A549 (cell line): ENCODE results near the gene PMEL. TPM values are rescaled to one million over a fixed set of nuclear protein-coding genes. Genes with fewer than 3 reads are reported as not detected.

Experiments
- ATAC-seq, 2 experiments: fragments of 200-7000 bp in 1 of 2; fragments of >200 bp in 1 of 2; cut with Nextera tagmentation in 1 of 2; cut with Tn5 transposase in 1 of 2; 3 replicates each; pipeline versions ENCODE4 v1.8.0 to v1.9.1; 2018 to 2020; ENCODE audit warnings: mild to moderate bottlenecking in 1 of 2, moderate library complexity in 1 of 2
- CTCF ChIA-PET: fragments of 300-600 bp; sonication (Branson Sonifier 250); formaldehyde crosslinking; extraction: SDS; loops from one replicate; lab custom pipeline; 2021; ENCODE audit warnings: antibody characterized with exemption, inconsistent platforms; lab: Yijun Ruan, JAX
- POLR2A ChIA-PET: fragments of 350-600 bp; formaldehyde crosslinking; extraction: SDS; loops from one replicate; lab custom pipeline; 2021; ENCODE audit warnings: antibody characterized with exemption, inconsistent platforms; lab: Yijun Ruan, JAX
- DNase-seq, 2 experiments: peaks; one replicate each; pipeline versions ENCODE4 v3.0.0 to v3.0.0-alpha.2; 2011 to 2016; ENCODE audit warnings: low read depth in 1 of 2, low spot score in 1 of 2
- FAIRE-seq: peaks from 2 replicates; lab custom pipeline; 2011; peaks lifted over from hg19 to GRCh38; lab: Jason Lieb, UNC
- H3K27ac ChIP-seq, 2 experiments: fragments of >200 bp; sonication (Bioruptor Twin); formaldehyde crosslinking; 3 replicates each; pipeline ENCODE4 v1.5.1; 2016 to 2017
- H3K4me1 ChIP-seq: fragments of >200 bp; sonication (Bioruptor Twin); formaldehyde crosslinking; 3 replicates; pipeline ENCODE4 v1.6.1; 2016
- H3K4me2 ChIP-seq: fragments of >200 bp; sonication (Bioruptor Twin); formaldehyde crosslinking; 3 replicates; pipeline ENCODE4 v1.6.1; 2016
- H3K4me3 ChIP-seq: fragments of >200 bp; sonication (Bioruptor Twin); formaldehyde crosslinking; 3 replicates; pipeline ENCODE4 v1.5.1; 2016
- H3K9me3 ChIP-seq: fragments of >200 bp; sonication (Bioruptor Twin); formaldehyde crosslinking; 3 replicates; pipeline ENCODE4 v1.6.1; 2016
- CBX8 ChIP-seq: fragments of 200-600 bp; sonication (generic); IDR thresholded peaks from 2 replicates; pipeline ENCODE4 v1.6.1; 2016
- FOSL2 ChIP-seq, 2 experiments: fragments of 450-650 bp in 1 of 2; fragments of >200 bp in 1 of 2; sonication (Bioruptor Twin) in 1 of 2; formaldehyde crosslinking; IDR thresholded peaks; 2 replicates each; pipeline versions ENCODE4 v1.5.0 to v1.6.1; 2016 to 2020; ENCODE audit warnings: mild to moderate bottlenecking in 1 of 2, moderate library complexity in 1 of 2
- GATA3 ChIP-seq: IDR thresholded peaks from 2 replicates; pipeline ENCODE4 v1.6.1; 2012; ENCODE audit warnings: borderline replicate concordance
- HDAC2 ChIP-seq: fragments of 200-600 bp; sonication (generic); IDR thresholded peaks from 2 replicates; pipeline ENCODE4 v1.6.1; 2016
- HOXB13 ChIP-seq: fragments of 250-450 bp; sonication (Bioruptor Pico); IDR thresholded peaks from 2 replicates; pipeline ENCODE4 v1.5.0; 2020; ENCODE audit warnings: low read depth, mild to moderate bottlenecking, moderate library complexity
- HOXB5 ChIP-seq: fragments of 250-450 bp; sonication (Bioruptor Pico); IDR thresholded peaks from 2 replicates; pipeline ENCODE4 v1.5.0; 2020; ENCODE audit warnings: mild to moderate bottlenecking, moderate library complexity
- NFE2L2 ChIP-seq: fragments of 150-350 bp; conservative IDR thresholded peaks from 2 replicates; pipeline ENCODE4 v1.6.1; 2014; ENCODE audit warnings: low read length
- NPAS2 ChIP-seq: fragments of 250-450 bp; sonication (Bioruptor Pico); IDR thresholded peaks from 2 replicates; pipeline ENCODE4 v1.8.0; 2022; ENCODE audit warnings: mild to moderate bottlenecking, moderate library complexity, borderline replicate concordance
- POLR2A ChIP-seq: IDR thresholded peaks from 2 replicates; pipeline ENCODE4 v1.6.1; 2012; ENCODE audit warnings: mild to moderate bottlenecking, low read length
- RAD21 ChIP-seq, 2 experiments: fragments of >200 bp in 1 of 2; sonication (Bioruptor Twin) in 1 of 2; formaldehyde crosslinking in 1 of 2; IDR thresholded peaks in 1 of 2; conservative IDR thresholded peaks in 1 of 2; 2 replicates in 1 of 2; 3 replicates in 1 of 2; pipeline ENCODE4 v1.6.1; 2012 to 2018; ENCODE audit warnings: inconsistent platforms in 1 of 2
- RNF2 ChIP-seq: fragments of 200-600 bp; sonication (generic); IDR thresholded peaks from 2 replicates; pipeline ENCODE4 v1.6.1; 2016; ENCODE audit warnings: low read depth, mild to moderate bottlenecking, antibody characterized with exemption, moderate library complexity, borderline replicate concordance
- SMC3 ChIP-seq: fragments of >200 bp; sonication (Bioruptor Twin); formaldehyde crosslinking; IDR thresholded peaks from 3 replicates; pipeline ENCODE4 v1.6.1; 2018; ENCODE audit warnings: inconsistent platforms
- TFCP2L1 ChIP-seq: fragments of 250-450 bp; sonication (Bioruptor Pico); IDR thresholded peaks from 2 replicates; pipeline ENCODE4 v1.5.0; 2021; ENCODE audit warnings: mild to moderate bottlenecking
- WGBS: methylation state at CpG from one replicate; pipeline ENCODE4 v1.1.6; 2017; ENCODE audit errors: missing lambda C conversion rate; 5-methylcytosine and 5-hydroxymethylcytosine counted together
- polyA plus RNA-seq, 4 experiments: library from polyadenylated mRNA; depleted of rRNA in 3 of 4; stranded (reverse); fragments of >200 nt; fragmentation: RNase III in 1 of 4; extraction: RNeasy Plus Mini Kit Qiagen cat#74134 plus additional on column Dnase treatment in 1 of 4; gene quantifications; 2 replicates in 3 of 4; 3 replicates in 1 of 4; pipeline ENCODE4 v1.2.3, GENCODE V29; 2011 to 2017
- TF ChIP-seq, protein P1 (sequence below): fragments of 250-450 bp; sonication (Bioruptor Pico); IDR thresholded peaks from 2 replicates; pipeline ENCODE4 v1.5.0; 2020; ENCODE audit warnings: low read depth, mild to moderate bottlenecking, moderate library complexity
- TF ChIP-seq, protein P2 (sequence below): fragments of >200 bp; sonication (Bioruptor Twin); formaldehyde crosslinking; IDR thresholded peaks from 3 replicates; pipeline ENCODE4 v1.5.1; 2016
- TF ChIP-seq, protein P3 (sequence below): fragments of 200-600 bp; sonication (generic); IDR thresholded peaks from 2 replicates; pipeline ENCODE4 v1.6.1; 2016; ENCODE audit warnings: antibody characterized with exemption, mild to moderate bottlenecking, moderate library complexity
- TF ChIP-seq, protein P4 (sequence below): IDR thresholded peaks from 2 replicates; pipeline ENCODE4 v1.6.1; 2012

PMEL gene
- polyA plus RNA-seq, 2 of the 4 experiments (the other 2 are of a cell fraction): 1.4 to 2.2 TPM

DNA sequence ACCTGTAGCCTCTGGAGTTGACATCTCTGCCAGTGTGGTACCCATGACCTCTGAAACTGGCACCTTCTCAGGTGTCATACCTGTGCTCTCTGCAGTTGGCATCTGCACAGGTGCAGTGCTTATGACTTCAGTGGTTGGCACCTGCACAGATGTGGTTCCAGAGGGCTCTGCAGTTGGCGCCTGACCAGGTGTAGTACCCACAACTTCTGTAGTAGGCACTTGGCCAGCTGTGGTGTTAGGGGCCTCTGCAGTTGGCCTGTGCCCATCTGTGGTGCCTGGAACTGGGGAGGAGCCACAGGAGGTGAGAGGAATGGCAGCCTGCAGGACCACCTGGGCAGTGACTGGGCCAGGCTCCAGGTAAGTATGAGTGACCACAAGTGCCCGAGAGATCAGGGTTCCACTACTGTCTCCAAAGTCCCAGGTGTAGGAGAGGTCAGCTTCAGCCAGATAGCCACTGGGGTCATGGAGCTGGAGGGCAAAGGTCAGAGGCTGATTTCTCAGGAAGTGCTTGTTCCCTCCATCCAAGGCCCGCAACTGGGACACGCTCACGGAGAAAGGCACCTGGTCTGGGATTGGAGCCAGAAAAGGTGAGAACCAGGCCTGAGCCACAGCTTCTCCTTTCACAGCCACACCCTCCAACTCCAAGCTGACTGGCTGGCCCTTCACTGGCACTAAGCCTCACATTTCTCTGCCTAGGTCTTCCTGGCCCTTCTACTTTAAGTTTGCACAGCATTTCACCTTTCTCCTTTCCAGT, 8.6 kb downstream of the PMEL start:
- ChIA-PET CTCF (interaction anchor here (0.6 to 11.5 kb wide), 7 partner anchors 9 to 219 kb away, joined by 3 to 179 read pairs (median 7); partner anchors contain the start of genes PMEL, RAB5B and SUOX), POLR2A (interaction anchor here (1.9 kb wide), 1 partner anchor 16 kb away, joined by 4 read pairs; the partner anchor contains the start of gene RAB5B)
- 87% methylated on average over 5 of the region's 5 CpGs for WGBS
- no peak for ATAC-seq
- peaks cover 9% of the 10 kb centered on the region for H3K4me1 ChIP-seq
- H3K4me3 ChIP-seq: no peak overlapping the region
- H3K9me3 ChIP-seq: no peaks in the 10 kb centered on the region
- no peak for DNase-seq
- no peak overlapping the region for H3K4me2 ChIP-seq
- H3K27ac ChIP-seq: no peak overlapping the region
- FAIRE-seq: no peak
- no peak for TF ChIP-seq RNF2
- no peak for TF ChIP-seq GATA3
- TF ChIP-seq HOXB5 (CRISPR knock-in tag): no peak
- TF ChIP-seq CBX8: no peak
- TF ChIP-seq TFCP2L1 (CRISPR knock-in tag): no peak
- TF ChIP-seq, protein P1, sequence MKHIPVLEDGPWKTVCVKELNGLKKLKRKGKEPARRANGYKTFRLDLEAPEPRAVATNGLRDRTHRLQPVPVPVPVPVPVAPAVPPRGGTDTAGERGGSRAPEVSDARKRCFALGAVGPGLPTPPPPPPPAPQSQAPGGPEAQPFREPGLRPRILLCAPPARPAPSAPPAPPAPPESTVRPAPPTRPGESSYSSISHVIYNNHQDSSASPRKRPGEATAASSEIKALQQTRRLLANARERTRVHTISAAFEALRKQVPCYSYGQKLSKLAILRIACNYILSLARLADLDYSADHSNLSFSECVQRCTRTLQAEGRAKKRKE (CRISPR knock-in tag): no peak
- TF ChIP-seq, protein P2, sequence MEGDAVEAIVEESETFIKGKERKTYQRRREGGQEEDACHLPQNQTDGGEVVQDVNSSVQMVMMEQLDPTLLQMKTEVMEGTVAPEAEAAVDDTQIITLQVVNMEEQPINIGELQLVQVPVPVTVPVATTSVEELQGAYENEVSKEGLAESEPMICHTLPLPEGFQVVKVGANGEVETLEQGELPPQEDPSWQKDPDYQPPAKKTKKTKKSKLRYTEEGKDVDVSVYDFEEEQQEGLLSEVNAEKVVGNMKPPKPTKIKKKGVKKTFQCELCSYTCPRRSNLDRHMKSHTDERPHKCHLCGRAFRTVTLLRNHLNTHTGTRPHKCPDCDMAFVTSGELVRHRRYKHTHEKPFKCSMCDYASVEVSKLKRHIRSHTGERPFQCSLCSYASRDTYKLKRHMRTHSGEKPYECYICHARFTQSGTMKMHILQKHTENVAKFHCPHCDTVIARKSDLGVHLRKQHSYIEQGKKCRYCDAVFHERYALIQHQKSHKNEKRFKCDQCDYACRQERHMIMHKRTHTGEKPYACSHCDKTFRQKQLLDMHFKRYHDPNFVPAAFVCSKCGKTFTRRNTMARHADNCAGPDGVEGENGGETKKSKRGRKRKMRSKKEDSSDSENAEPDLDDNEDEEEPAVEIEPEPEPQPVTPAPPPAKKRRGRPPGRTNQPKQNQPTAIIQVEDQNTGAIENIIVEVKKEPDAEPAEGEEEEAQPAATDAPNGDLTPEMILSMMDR: no peak
- TF ChIP-seq, protein P3, sequence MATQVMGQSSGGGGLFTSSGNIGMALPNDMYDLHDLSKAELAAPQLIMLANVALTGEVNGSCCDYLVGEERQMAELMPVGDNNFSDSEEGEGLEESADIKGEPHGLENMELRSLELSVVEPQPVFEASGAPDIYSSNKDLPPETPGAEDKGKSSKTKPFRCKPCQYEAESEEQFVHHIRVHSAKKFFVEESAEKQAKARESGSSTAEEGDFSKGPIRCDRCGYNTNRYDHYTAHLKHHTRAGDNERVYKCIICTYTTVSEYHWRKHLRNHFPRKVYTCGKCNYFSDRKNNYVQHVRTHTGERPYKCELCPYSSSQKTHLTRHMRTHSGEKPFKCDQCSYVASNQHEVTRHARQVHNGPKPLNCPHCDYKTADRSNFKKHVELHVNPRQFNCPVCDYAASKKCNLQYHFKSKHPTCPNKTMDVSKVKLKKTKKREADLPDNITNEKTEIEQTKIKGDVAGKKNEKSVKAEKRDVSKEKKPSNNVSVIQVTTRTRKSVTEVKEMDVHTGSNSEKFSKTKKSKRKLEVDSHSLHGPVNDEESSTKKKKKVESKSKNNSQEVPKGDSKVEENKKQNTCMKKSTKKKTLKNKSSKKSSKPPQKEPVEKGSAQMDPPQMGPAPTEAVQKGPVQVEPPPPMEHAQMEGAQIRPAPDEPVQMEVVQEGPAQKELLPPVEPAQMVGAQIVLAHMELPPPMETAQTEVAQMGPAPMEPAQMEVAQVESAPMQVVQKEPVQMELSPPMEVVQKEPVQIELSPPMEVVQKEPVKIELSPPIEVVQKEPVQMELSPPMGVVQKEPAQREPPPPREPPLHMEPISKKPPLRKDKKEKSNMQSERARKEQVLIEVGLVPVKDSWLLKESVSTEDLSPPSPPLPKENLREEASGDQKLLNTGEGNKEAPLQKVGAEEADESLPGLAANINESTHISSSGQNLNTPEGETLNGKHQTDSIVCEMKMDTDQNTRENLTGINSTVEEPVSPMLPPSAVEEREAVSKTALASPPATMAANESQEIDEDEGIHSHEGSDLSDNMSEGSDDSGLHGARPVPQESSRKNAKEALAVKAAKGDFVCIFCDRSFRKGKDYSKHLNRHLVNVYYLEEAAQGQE: no peak

DNA sequence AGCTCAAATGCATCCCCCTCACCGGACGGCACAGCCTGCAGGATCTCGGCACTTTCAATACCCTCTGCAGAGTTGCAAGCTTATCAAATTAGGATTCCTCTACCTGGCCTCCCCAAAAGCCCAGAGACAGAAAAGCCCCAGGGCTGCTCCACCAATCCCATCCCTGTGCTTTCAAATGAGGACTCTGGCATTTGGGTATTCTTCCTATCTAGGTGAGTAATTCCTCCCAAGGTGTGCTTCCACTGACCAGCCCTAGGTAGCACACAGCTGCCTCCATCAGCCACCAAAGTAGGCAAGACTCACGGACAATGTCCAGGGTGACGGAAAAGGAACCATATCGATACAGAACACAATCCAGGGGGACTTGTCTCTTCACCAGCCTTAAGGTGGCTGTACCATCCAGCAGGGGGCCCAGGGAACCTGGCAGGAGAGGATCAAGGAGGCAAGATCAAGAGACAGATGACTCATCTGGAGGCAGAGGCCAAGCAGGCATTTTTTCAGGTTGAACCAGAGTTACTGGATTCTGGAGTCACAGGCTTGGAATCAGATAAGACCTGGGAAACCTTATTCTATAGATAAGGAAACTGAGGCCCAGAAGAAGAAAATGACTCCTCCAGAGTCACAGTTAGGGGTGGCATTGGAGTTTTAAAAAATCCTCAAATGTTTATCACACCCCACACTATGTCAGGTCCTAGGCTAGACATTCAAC, 9.9 kb downstream of the PMEL start:
- ChIA-PET POLR2A (interaction anchor here (1.8 to 1.9 kb wide), 2 partner anchors 18 kb away, joined by 4 to 7 read pairs; partner anchors contain the start of gene RAB5B), CTCF (interaction anchor here (0.6 to 11.5 kb wide), 12 partner anchors 13 to 1924 kb away, joined by 3 to 179 read pairs (median 4); partner anchors contain the start of genes RAB5B and SUOX)
- DNase-seq (peak; percentile 81 to 87), ATAC-seq (peak; percentile 93 to 97), FAIRE-seq (no peak)
- Histone ChIP-seq H3K4me1 (peaks cover 9% of the 10 kb centered on the region), H3K9me3 (no peaks in the 10 kb centered on the region), H3K27ac (no peak overlapping the region), H3K4me2 (no peak overlapping the region), H3K4me3 (no peak overlapping the region)
- TF ChIP-seq SMC3: peak; percentile 38; the same call in 1 of the 3 replicates
- no peak for TF ChIP-seq NPAS2 (CRISPR knock-in tag)
- no peak for TF ChIP-seq POLR2A
- no peak for TF ChIP-seq HOXB13 (CRISPR knock-in tag)
- TF ChIP-seq, protein P2: peak; percentile 49
- peak; percentile 36 to 47 for TF ChIP-seq RAD21 (conservative IDR thresholded peaks at IDR 0.05 in 1 of 2, IDR thresholded peaks at IDR 0.05 in 1 of 2)
- TF ChIP-seq, protein P4, sequence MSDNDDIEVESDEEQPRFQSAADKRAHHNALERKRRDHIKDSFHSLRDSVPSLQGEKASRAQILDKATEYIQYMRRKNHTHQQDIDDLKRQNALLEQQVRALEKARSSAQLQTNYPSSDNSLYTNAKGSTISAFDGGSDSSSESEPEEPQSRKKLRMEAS: no peak
- TF ChIP-seq NFE2L2: no peak
- peak; percentile 64 for TF ChIP-seq FOSL2 (IDR thresholded peaks at IDR 0.05)
- peak; percentile 91 for TF ChIP-seq FOSL2 (CRISPR knock-in tag; IDR thresholded peaks at IDR 0.05)
- no peak for TF ChIP-seq HDAC2
- WGBS: 86% methylated on average over 6 of the region's 6 CpGs
